Effector CD4-positive, alpha-beta T cell (primary cell): ENCODE results near the gene LYVE1. TPM values are rescaled to one million over a fixed set of nuclear protein-coding genes. Genes with fewer than 3 reads are reported as not detected.
"Not testable (repeated sequence)": the region's sequence is repeated elsewhere in the genome, so short reads cannot be mapped to it uniquely, and the experiment has no call there.

Experiments used
- DNase-seq: peaks from one replicate; pipeline ENCODE4 v3.0.0-alpha.2; 2020
- total RNA-seq: gene quantifications from one replicate; lab custom pipeline; 2026; lab: John Stamatoyannopoulos, UW

The LYVE1 gene
- not detected for total RNA-seq

GRCh38 chr11:10568486-10568941 lies at the start of gene LYVE1:
Gene LYVE1, minus strand, starts transcription at chr11:10568665. Its CDS starts 133 bp downstream, at chr11:10568532.
- no peak for DNase-seq

- no peak for DNase-seq
These were observed 49.1 kb upstream of the LYVE1 start for GRCh38 chr11:10617551-10617950.

- DNase-seq = no peak
These were observed 43.8 kb upstream of the LYVE1 start for GRCh38 chr11:10611979-10612862.

- no peak for DNase-seq
These were observed 41.2 kb upstream of the LYVE1 start for GRCh38 chr11:10609636-10610035.

GRCh38 chr11:10608584-10608983 lies 40.1 kb upstream of the LYVE1 start:
- DNase-seq = no peak

GRCh38 chr11:10607462-10608132 lies 39.1 kb upstream of the LYVE1 start:
- no peak for DNase-seq

GRCh38 chr11:10606536-10607208 lies 38.2 kb upstream of the LYVE1 start:
- DNase-seq = no peak

- no peak for DNase-seq
These were observed 37.5 kb upstream of the LYVE1 start for GRCh38 chr11:10605941-10606381.

GRCh38 chr11:10604798-10605197 lies 36.3 kb upstream of the LYVE1 start:
- DNase-seq = no peak

GRCh38 chr11:10604340-10604748 lies 35.9 kb upstream of the LYVE1 start:
- DNase-seq = no peak

GRCh38 chr11:10603721-10604297 lies 35.3 kb upstream of the LYVE1 start:
- DNase-seq = no peak

GRCh38 chr11:10602945-10603344 lies 34.5 kb upstream of the LYVE1 start:
- no peak for DNase-seq

- DNase-seq = no peak
These were observed 33.9 kb upstream of the LYVE1 start for GRCh38 chr11:10602366-10602765.

GRCh38 chr11:10601837-10602236 lies 33.4 kb upstream of the LYVE1 start:
- DNase-seq = no peak

- no peak for DNase-seq
These were observed 32.2 kb upstream of the LYVE1 start for GRCh38 chr11:10600570-10601248.

- no peak for DNase-seq
These were observed 31.1 kb upstream of the LYVE1 start for GRCh38 chr11:10599388-10600175.

GRCh38 chr11:10598816-10599215 lies 30.4 kb upstream of the LYVE1 start:
- no peak for DNase-seq

- DNase-seq = no peak
These were observed 29.4 kb upstream of the LYVE1 start for GRCh38 chr11:10597877-10598351.

GRCh38 chr11:10595840-10596239 lies 27.4 kb upstream of the LYVE1 start:
- DNase-seq = not testable (repeated sequence)

- no peak for DNase-seq
These were observed 25.9 kb upstream of the LYVE1 start for GRCh38 chr11:10594407-10594806.

- no peak for DNase-seq
These were observed 23.9 kb upstream of the LYVE1 start for GRCh38 chr11:10592331-10592730.
